ENCODE data around the gene EIF4E3.

- TF ChIP-seq PATZ1 (CRISPR knock-in tag; IDR thresholded peaks at IDR 0.05; ENCODE audit: borderline replicate concordance) = no peak
- TF ChIP-seq BACH2 (CRISPR knock-in tag; IDR thresholded peaks at IDR 0.05; ENCODE audit: borderline replicate concordance) = no peak
- TF ChIP-seq ZC3H10 (CRISPR knock-in tag; IDR thresholded peaks at IDR 0.05) = no peak
- no peak for TF ChIP-seq ZNF8 (CRISPR knock-in tag; IDR thresholded peaks at IDR 0.05)
- TF ChIP-seq RARB (CRISPR knock-in tag; IDR thresholded peaks at IDR 0.05) = no peak
- no peak for TF ChIP-seq ZNF70 (CRISPR knock-in tag; IDR thresholded peaks at IDR 0.05)
- no peak for TF ChIP-seq ZFP30 (CRISPR knock-in tag; IDR thresholded peaks at IDR 0.05)
- TF ChIP-seq ZFP3 (CRISPR knock-in tag; IDR thresholded peaks at IDR 0.05) = no peak
- no peak for TF ChIP-seq ISL1 (CRISPR knock-in tag; IDR thresholded peaks at IDR 0.05)
- no peak for TF ChIP-seq CSDC2 (CRISPR knock-in tag; IDR thresholded peaks at IDR 0.05)
- no peak for TF ChIP-seq OSR1 (CRISPR knock-in tag; IDR thresholded peaks at IDR 0.05)
- no peak for TF ChIP-seq TSHZ2 (CRISPR knock-in tag; IDR thresholded peaks at IDR 0.05)
- no peak for TF ChIP-seq TCF4 (CRISPR knock-in tag; IDR thresholded peaks at IDR 0.05; ENCODE audit: borderline replicate concordance)
- TF ChIP-seq ESRRG (CRISPR knock-in tag; IDR thresholded peaks at IDR 0.05) = no peak
Observed at GRCh38 chr3:71645140-71645539, 80.1 kb downstream of the EIF4E3 start.
